HepG2 (cell line): ENCODE data around the gene PNPLA2. TPM values are rescaled to one million over a fixed set of nuclear protein-coding genes. Genes with fewer than 3 reads are reported as not detected.
A peak's percentile ranks its signal among the peaks of the same experiment; 100 is the strongest.

Experiments
- ATAC-seq: fragments of 200-7000 bp; cut with Tn5 transposase; 3 replicates; pipeline ENCODE4 v1.9.1; 2020; ENCODE audit warnings: mild to moderate bottlenecking, moderate library complexity
- BruUV-seq: library from RNA; stranded (reverse); fragments of 400-500 nt; replicated peaks from 2 replicates; lab custom pipeline; 2021; lab: Mats Ljungman, UMichigan
- CTCF ChIA-PET: fragments of 300-600 bp; formaldehyde crosslinking; extraction: SDS; loops from one replicate; lab custom pipeline; 2021; ENCODE audit warnings: low total read pairs, inconsistent platforms, low intra/inter-chr PET ratio; lab: Yijun Ruan, JAX
- POLR2A ChIA-PET: fragments of 350-600 bp; sonication (Branson Sonifier 250); formaldehyde crosslinking; loops from one replicate; lab custom pipeline; 2020; ENCODE audit warnings: antibody characterized with exemption, inconsistent platforms; lab: Yijun Ruan, JAX
- DNase-seq: peaks from one replicate; pipeline ENCODE4 v3.0.0-alpha.2; 2015; ENCODE audit warnings: low spot score
- FAIRE-seq: peaks from 3 replicates; lab custom pipeline; 2011; peaks lifted over from hg19 to GRCh38; lab: Jason Lieb, UNC
- H2AFZ ChIP-seq: one replicate; pipeline ENCODE4 v1.6.1; 2011; ENCODE audit warnings: low read length, inconsistent platforms
- H3K27ac ChIP-seq: fragments of 300-600 bp; 3 replicates; pipeline ENCODE4 v1.8.0; 2011; ENCODE audit warnings: mixed run types, mild to moderate bottlenecking, mixed read lengths, low read length, inconsistent platforms; ENCODE audit not compliant: insufficient read depth; ENCODE audit errors: extremely low read length
- H3K27me3 ChIP-seq, 2 experiments: fragments of 200-600 bp in 1 of 2; 2 replicates in 1 of 2; 3 replicates in 1 of 2; pipeline versions ENCODE4 v1.6.0 to v1.8.0; 2011; ENCODE audit warnings: low read length in 2 of 2, mild to moderate bottlenecking in 2 of 2, moderate library complexity in 2 of 2, inconsistent platforms in 1 of 2; ENCODE audit not compliant: insufficient read depth in 2 of 2, control insufficient read depth in 1 of 2
- H3K36me3 ChIP-seq, 2 experiments: fragments of 200-600 bp in 1 of 2; replicated peaks in 1 of 2; 2 replicates in 1 of 2; 3 replicates in 1 of 2; pipeline versions ENCODE4 v1.5.1 to v1.8.0; 2011; ENCODE audit warnings: low read length in 2 of 2, inconsistent platforms in 1 of 2; ENCODE audit not compliant: insufficient read depth in 2 of 2, control insufficient read depth in 1 of 2
- H3K4me1 ChIP-seq: 2 replicates; pipeline ENCODE4 v1.5.1; 2012; ENCODE audit warnings: low read length, inconsistent platforms; ENCODE audit not compliant: insufficient read depth
- H3K4me2 ChIP-seq: 2 replicates; pipeline ENCODE4 v1.6.0; 2011; ENCODE audit warnings: low read depth, low read length, inconsistent platforms
- H3K4me3 ChIP-seq, 3 experiments: fragments of 200-600 bp in 1 of 3; sonication (generic), shearing (Covaris generic) in 1 of 3; replicated peaks in 1 of 3; 2 replicates each; pipeline ENCODE4 v1.5.1; 2011 to 2016; ENCODE audit warnings: low read length in 3 of 3, inconsistent platforms in 2 of 3, low read depth in 2 of 3, mild to moderate bottlenecking in 2 of 3, control low read depth in 1 of 3, mixed read lengths in 1 of 3; ENCODE audit not compliant: insufficient read depth in 1 of 3
- H3K79me2 ChIP-seq: one replicate; pipeline ENCODE4 v1.6.1; 2011; ENCODE audit warnings: low read length, inconsistent platforms; ENCODE audit not compliant: insufficient read depth
- H3K9ac ChIP-seq: 2 replicates; pipeline ENCODE4 v1.6.0; 2011; ENCODE audit warnings: mild to moderate bottlenecking, low read depth, low read length, inconsistent platforms; ENCODE audit not compliant: insufficient read depth
- H3K9me3 ChIP-seq: 2 replicates; pipeline ENCODE4 v1.5.1; 2012; ENCODE audit warnings: mild to moderate bottlenecking, low read length
- H4K20me1 ChIP-seq: 2 replicates; pipeline ENCODE4 v1.6.0; 2011; ENCODE audit warnings: inconsistent platforms, mild to moderate bottlenecking, low read length, moderate library complexity; ENCODE audit not compliant: insufficient read depth
- CHCHD3 ChIP-seq: sonication (generic); formaldehyde crosslinking; IDR thresholded peaks from 2 replicates; pipeline ENCODE4 v1.8.0; 2022; ENCODE audit warnings: mild to moderate bottlenecking, missing genetic modification reagents, moderate library complexity
- GATAD2A ChIP-seq: IDR thresholded peaks from 2 replicates; pipeline ENCODE4 v1.6.1; 2016
- HNRNPLL ChIP-seq: fragments of 200-400 bp; formaldehyde crosslinking; IDR thresholded peaks from 2 replicates; pipeline ENCODE4 v1.6.1; 2017; ENCODE audit warnings: mild to moderate bottlenecking, low read depth, low read length; ENCODE audit not compliant: poor library complexity, severe bottlenecking
- PHF5A ChIP-seq: IDR thresholded peaks from one replicate; pipeline ENCODE4 v1.6.1; 2018; ENCODE audit warnings: low read depth, missing genetic modification reagents; ENCODE audit not compliant: unreplicated experiment
- POLR2AphosphoS5 ChIP-seq: IDR thresholded peaks from 2 replicates; pipeline ENCODE4 v1.6.1; 2012; ENCODE audit warnings: low read depth, low read length
- PRMT3 ChIP-seq: sonication (generic); formaldehyde crosslinking; IDR thresholded peaks from 2 replicates; pipeline ENCODE4 v1.8.1; 2022; ENCODE audit warnings: low read depth, mild to moderate bottlenecking, moderate library complexity, missing genetic modification reagents, borderline replicate concordance
- RBFOX2 ChIP-seq: fragments of 200-400 bp; formaldehyde crosslinking; IDR thresholded peaks from 2 replicates; pipeline ENCODE4 v1.6.1; 2017; ENCODE audit warnings: low read depth, mild to moderate bottlenecking, low read length
- SMAD3 ChIP-seq: sonication (generic); formaldehyde crosslinking; IDR thresholded peaks from 2 replicates; pipeline ENCODE4 v1.4.0; 2020; ENCODE audit warnings: missing genetic modification reagents
- TOE1 ChIP-seq: sonication (generic); formaldehyde crosslinking; IDR thresholded peaks from 2 replicates; pipeline ENCODE4 v1.4.0; 2020; ENCODE audit warnings: mild to moderate bottlenecking, missing genetic modification reagents
- ZNF670 ChIP-seq: sonication (generic); formaldehyde crosslinking; IDR thresholded peaks from 2 replicates; pipeline ENCODE4 v1.8.0; 2022; ENCODE audit warnings: mild to moderate bottlenecking, missing genetic modification reagents, borderline replicate concordance
- WGBS: methylation state at CpG from one replicate; pipeline ENCODE4 v1.1.6; 2017; ENCODE audit warnings: low lambda C conversion rate; 5-methylcytosine and 5-hydroxymethylcytosine counted together
- in situ Hi-C: cut with HindIII; loops from 2 replicates; pipeline ENCODE4 v1.10.0; 2017; ENCODE audit warnings: low pct_unique_long_range_greater_than_20kb; ENCODE audit not compliant: extremely low pct_ligation_motif_present
- intact Hi-C: fragments of 100-400 bp; cut with micrococcal nuclease; formaldehyde crosslinking; loops from one replicate; pipeline ENCODE4 v1.10.0; 2022; ENCODE audit not compliant: unreplicated experiment
- polyA plus RNA-seq, 8 experiments: library from polyadenylated mRNA; depleted of rRNA in 3 of 8; stranded (reverse) in 7 of 8; unstranded in 1 of 8; fragments of >200 nt; fragmentation: Illumina TruSeq in 4 of 8; extraction: Trizol in 4 of 8; gene quantifications; 2 replicates each; pipeline versions ENCODE4 v1.2.1 to v1.2.3, GENCODE V29; 2011 to 2016; ENCODE audit warnings: low read depth in 4 of 8, missing spikeins in 1 of 8, mixed read lengths in 1 of 8; ENCODE audit not compliant: insufficient read depth in 1 of 8
- total RNA-seq, 5 experiments: library from RNA; depleted of rRNA; stranded (reverse); fragments of >200 nt; fragmentation: Illumina TruSeq; extraction: Trizol; gene quantifications; 2 replicates each; pipeline ENCODE4 v1.2.3, GENCODE V29; 2016; ENCODE audit warnings: low read depth in 1 of 5

PNPLA2 gene
- total and polyA plus RNA-seq, 2 of the 13 experiments (the other 11 are each of a cell fraction or from before 2014, with no cell fraction given), result 10.5 to 43.2 TPM

- H2AFZ ChIP-seq, result no peak overlapping the region
- intact Hi-C loops (no loop called here), in situ Hi-C loops (no loop called here)
- H3K4me1 ChIP-seq, result no peaks in the 10 kb centered on the region
- ATAC-seq, result no peak
- no peaks in the 10 kb centered on the region for H3K79me2 ChIP-seq
- H4K20me1 ChIP-seq, result no peaks in the 10 kb centered on the region; the same call in 1 of the 2 replicates
- H3K9ac ChIP-seq, result no peak overlapping the region
- no peaks in the 10 kb centered on the region for H3K9me3 ChIP-seq
- no peak for DNase-seq
- TF ChIP-seq CHCHD3 (CRISPR knock-in tag) (no peak), GATAD2A (CRISPR knock-in tag) (no peak), ZNF670 (no peak), HNRNPLL (peak; percentile 90), PRMT3 (CRISPR knock-in tag) (no peak), SMAD3 (CRISPR knock-in tag) (no peak), RBFOX2 (peak; percentile 45; the same call in 1 of the 2 replicates), PHF5A (CRISPR knock-in tag) (no peak), TOE1 (no peak), POLR2AphosphoS5 (no peak)
- 94% methylated on average over 37 of the region's 37 CpGs for WGBS
- no peak overlapping the region for H3K4me3 ChIP-seq
- no peak overlapping the region for H3K27ac ChIP-seq
- no peak for FAIRE-seq
- ChIA-PET CTCF (no interaction called here), POLR2A (no interaction called here)
- H3K27me3 ChIP-seq, result no peaks in the 10 kb centered on the region
- BruUV-seq, result no TSS peak
- H3K4me2 ChIP-seq, result no peak overlapping the region
- peaks cover 0 to 3% of the 10 kb centered on the region in 2 experiments; a peak in 2 of 5 replicates for H3K36me3 ChIP-seq
Measured at GRCh38 chr11:858762-859339, 40.1 kb downstream of the PNPLA2 start.
